ENCODE measurements around the gene POFUT2. TPM values are rescaled to one million over a fixed set of nuclear protein-coding genes. Genes with fewer than 3 reads are reported as not detected.
A peak's percentile ranks its signal among the peaks of the same experiment; 100 is the strongest.

POFUT2 gene
- total RNA-seq, 4 donors from 2014 or later, result 19.5 to 66.3 (median 35.1) TPM

GRCh38 chr21:45300786-45301520 lies 13.3 kb upstream of the POFUT2 start:
- Histone ChIP-seq H3K27ac (peak overlapping the region in 3 of 4 donors; percentile 47 to 86 (median 78)), H3K4me3 (no peak overlapping the region), H3K27me3 (no peaks in the 10 kb centered on the region), H3K9me3 (no peaks in the 10 kb centered on the region), H3K36me3 (no peaks in the 10 kb centered on the region), H3K4me1 (peaks cover 0 to 29% (median 16%) of the 10 kb centered on the region in 4 donors)
- 83 to 84% methylated on average over 42 to 43 of the region's 43 CpGs for WGBS, 2 donors
- no peak for TF ChIP-seq EP300 (IDR thresholded peaks at IDR 0.05)
- TF ChIP-seq POLR2A (IDR thresholded peaks at IDR 0.05), result no peak
- no peak for TF ChIP-seq CTCF (IDR thresholded peaks at IDR 0.05)
- no peak for DNase-seq (ENCODE audit: low spot score in 2 of 2)

- DNase-seq (ENCODE audit: low spot score in 2 of 2), result peak in 1 of 2 donors; percentile 6
- WGBS, 2 donors, result 75 to 77% methylated on average over 22 to 34 of the region's 34 CpGs
- Histone ChIP-seq H3K4me1 (peaks cover 0 to 32% (median 20%) of the 10 kb centered on the region in 4 donors), H3K27me3 (no peaks in the 10 kb centered on the region), H3K4me3 (no peak overlapping the region), H3K9me3 (no peaks in the 10 kb centered on the region), H3K36me3 (no peaks in the 10 kb centered on the region), H3K27ac (peak overlapping the region in 2 of 4 donors; percentile 78 to 86)
- TF ChIP-seq EP300 (IDR thresholded peaks at IDR 0.05), result no peak
- TF ChIP-seq CTCF (IDR thresholded peaks at IDR 0.05), result no peak
- no peak for TF ChIP-seq POLR2A (IDR thresholded peaks at IDR 0.05)
These were observed 12.4 kb upstream of the POFUT2 start for GRCh38 chr21:45299864-45300785.

- Histone ChIP-seq H3K4me1 (peaks cover 0 to 41% (median 27%) of the 10 kb centered on the region in 4 donors), H3K27ac (peak overlapping the region in 1 of 4 donors; percentile 55), H3K27me3 (no peaks in the 10 kb centered on the region), H3K4me3 (no peak overlapping the region), H3K36me3 (no peaks in the 10 kb centered on the region), H3K9me3 (no peaks in the 10 kb centered on the region)
- 85 to 88% methylated on average over 21 to 22 of the region's 22 CpGs for WGBS, 2 donors
- DNase-seq (ENCODE audit: low spot score in 2 of 2), result peak in 1 of 2 donors; percentile 9
- TF ChIP-seq POLR2A (IDR thresholded peaks at IDR 0.05) (no peak), CTCF (IDR thresholded peaks at IDR 0.05) (no peak), EP300 (IDR thresholded peaks at IDR 0.05) (peak in 1 of 2 donors; percentile 11)
These were observed 11.6 kb upstream of the POFUT2 start for GRCh38 chr21:45299026-45299863.

GRCh38 chr21:45297869-45298268 lies 10.2 kb upstream of the POFUT2 start:
- peak in 1 of 2 donors; percentile 6 for DNase-seq (ENCODE audit: low spot score in 2 of 2)
- peak overlapping the region in 1 of 4 donors; percentile 25 for H3K27ac ChIP-seq
- H3K27me3 ChIP-seq, result no peaks in the 10 kb centered on the region
- no peaks in the 10 kb centered on the region for H3K36me3 ChIP-seq
- peaks cover 0 to 55% (median 39%) of the 10 kb centered on the region in 4 donors for H3K4me1 ChIP-seq
- TF ChIP-seq CTCF (IDR thresholded peaks at IDR 0.05), result no peak
- no peak for TF ChIP-seq POLR2A (IDR thresholded peaks at IDR 0.05)
- no peak for TF ChIP-seq EP300 (IDR thresholded peaks at IDR 0.05)
- H3K4me3 ChIP-seq, result no peak overlapping the region
- no peaks in the 10 kb centered on the region for H3K9me3 ChIP-seq
- WGBS, 2 donors, result 84 to 86% methylated on average over 4 of the region's 4 CpGs
